LNCaP clone FGC (cell line): Measurements from ENCODE around the gene TLE4.

Experiments used
- DNase-seq: peaks from one replicate; pipeline ENCODE4 v3.0.0-alpha.2; 2011; ENCODE audit warnings: low read depth
- H3K4me3 ChIP-seq: 2 replicates; pipeline ENCODE4 v1.5.1; 2011; ENCODE audit warnings: mild to moderate bottlenecking, low read depth, low read length, control low read depth
- CTCF ChIP-seq: IDR thresholded peaks from 2 replicates; pipeline ENCODE4 v1.5.1; 2012; ENCODE audit warnings: mild to moderate bottlenecking; ENCODE audit not compliant: control insufficient read depth, insufficient read depth; ENCODE audit errors: extremely low read depth

TLE4 gene

GRCh38 chr9:79700607-79701360 lies 129.0 kb downstream of the TLE4 start:
- no peak overlapping the region for H3K4me3 ChIP-seq
- DNase-seq, result no peak
- TF ChIP-seq CTCF, result no peak

- H3K4me3 ChIP-seq, result no peak overlapping the region
- no peak for TF ChIP-seq CTCF
- DNase-seq, result no peak
Measured at GRCh38 chr9:79701651-79702050, 129.9 kb downstream of the TLE4 start.

- H3K4me3 ChIP-seq, result no peak overlapping the region
- TF ChIP-seq CTCF, result no peak
- no peak for DNase-seq
Measured at GRCh38 chr9:79705704-79706103, 133.9 kb downstream of the TLE4 start.

- no peak for TF ChIP-seq CTCF
- no peak overlapping the region for H3K4me3 ChIP-seq
- no peak for DNase-seq
Measured at GRCh38 chr9:79706512-79706911, 134.7 kb downstream of the TLE4 start.

GRCh38 chr9:79707589-79707988 lies 135.8 kb downstream of the TLE4 start:
- no peak overlapping the region for H3K4me3 ChIP-seq
- no peak for TF ChIP-seq CTCF
- DNase-seq, result no peak

- DNase-seq, result no peak
- no peak for TF ChIP-seq CTCF
- H3K4me3 ChIP-seq, result no peak overlapping the region
Measured at GRCh38 chr9:79708541-79708940, 136.8 kb downstream of the TLE4 start.
